Thoracic aorta (tissue), 2 donors: ENCODE measurements around the gene PITX3. TPM values are rescaled to one million over a fixed set of nuclear protein-coding genes. Genes with fewer than 3 reads are reported as not detected.

ENCODE experiments used
- ATAC-seq: fragments of 150-250 bp; one replicate; pipeline ENCODE4 v1.8.0; 2017; ENCODE audit warnings: low read depth; ENCODE audit not compliant: insufficient number of reproducible peaks, low FRiP score
- DNase-seq: peaks from one replicate; pipeline ENCODE4 v3.0.0-alpha.2; 2020; ENCODE audit warnings: low spot score
- H3K27ac ChIP-seq, 2 donors: fragments of 200-600 bp; sonication (generic); 1 replicate in 1 of 2; 2 replicates in 1 of 2; pipeline ENCODE4 v1.5.1; 2016; ENCODE audit warnings: mild to moderate bottlenecking in 2 of 2, moderate library complexity in 2 of 2
- H3K27me3 ChIP-seq: fragments of 200-600 bp; sonication (generic); replicated peaks from 2 replicates; pipeline ENCODE4 v1.6.0; 2016; ENCODE audit warnings: mild to moderate bottlenecking; ENCODE audit not compliant: insufficient read depth
- H3K36me3 ChIP-seq: fragments of 200-600 bp; sonication (generic); one replicate; pipeline ENCODE4 v1.5.1; 2016
- H3K4me1 ChIP-seq, 2 donors: fragments of 200-600 bp; sonication (generic); 1 replicate in 1 of 2; 2 replicates in 1 of 2; pipeline versions ENCODE4 v1.5.1 to v1.6.0; 2016; ENCODE audit warnings: low read depth in 2 of 2, mild to moderate bottlenecking in 1 of 2; ENCODE audit not compliant: control insufficient read depth in 1 of 2
- H3K4me3 ChIP-seq: fragments of 200-600 bp; sonication (generic); 2 replicates; pipeline ENCODE4 v1.5.1; 2016; ENCODE audit warnings: mild to moderate bottlenecking
- H3K9me3 ChIP-seq: fragments of 200-600 bp; sonication (generic); 2 replicates; pipeline ENCODE4 v1.5.1; 2016
- total RNA-seq, 2 donors: library from RNA; depleted of rRNA; stranded (reverse); fragments of >200 nt; gene quantifications; one replicate each; pipeline versions ENCODE4 v1.1.0 to v1.2.3, GENCODE V29; 2016
- TF ChIP-seq, protein P1 (sequence below): fragments of 200-600 bp; sonication (generic); IDR thresholded peaks from one replicate; pipeline ENCODE4 v1.5.1; 2019; ENCODE audit warnings: antibody characterized with exemption

The PITX3 gene
- total RNA-seq, 2 donors from 2014 or later = not detected

DNA sequence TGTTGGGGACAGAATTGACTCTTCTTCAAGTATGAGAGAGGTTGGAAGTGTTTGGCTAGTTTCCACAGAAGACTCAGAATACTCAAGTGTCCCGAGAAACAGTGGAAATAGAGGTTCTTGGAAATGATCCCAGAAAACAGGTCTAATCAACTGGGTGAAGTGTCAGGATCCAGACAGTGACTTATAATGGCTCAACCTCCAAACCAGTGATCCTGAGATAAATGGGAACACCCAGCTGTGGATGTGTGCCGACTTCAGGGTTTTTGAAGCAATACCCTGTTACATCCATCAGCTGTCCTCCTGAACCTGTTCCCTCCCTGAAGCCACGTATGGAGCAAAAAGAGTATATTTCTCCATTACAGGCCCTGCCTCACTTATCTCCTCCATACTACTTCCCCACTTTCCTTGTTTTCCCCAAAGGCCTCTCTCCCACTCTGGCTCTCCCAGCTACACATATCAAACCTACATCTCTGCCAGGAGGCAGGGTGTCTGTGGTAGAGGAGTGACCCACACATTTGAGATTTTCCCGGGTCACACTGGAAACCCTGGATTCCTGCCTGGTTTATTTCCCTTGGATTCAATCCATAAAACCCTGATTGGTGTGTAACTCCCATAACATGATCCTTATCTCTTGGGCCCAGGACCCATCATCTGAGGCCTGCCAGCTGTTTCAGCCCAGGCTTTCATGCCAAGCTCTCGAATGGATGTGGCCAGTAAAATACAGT is 32.8 kb downstream of the PITX3 start:
- TF ChIP-seq, protein P1, sequence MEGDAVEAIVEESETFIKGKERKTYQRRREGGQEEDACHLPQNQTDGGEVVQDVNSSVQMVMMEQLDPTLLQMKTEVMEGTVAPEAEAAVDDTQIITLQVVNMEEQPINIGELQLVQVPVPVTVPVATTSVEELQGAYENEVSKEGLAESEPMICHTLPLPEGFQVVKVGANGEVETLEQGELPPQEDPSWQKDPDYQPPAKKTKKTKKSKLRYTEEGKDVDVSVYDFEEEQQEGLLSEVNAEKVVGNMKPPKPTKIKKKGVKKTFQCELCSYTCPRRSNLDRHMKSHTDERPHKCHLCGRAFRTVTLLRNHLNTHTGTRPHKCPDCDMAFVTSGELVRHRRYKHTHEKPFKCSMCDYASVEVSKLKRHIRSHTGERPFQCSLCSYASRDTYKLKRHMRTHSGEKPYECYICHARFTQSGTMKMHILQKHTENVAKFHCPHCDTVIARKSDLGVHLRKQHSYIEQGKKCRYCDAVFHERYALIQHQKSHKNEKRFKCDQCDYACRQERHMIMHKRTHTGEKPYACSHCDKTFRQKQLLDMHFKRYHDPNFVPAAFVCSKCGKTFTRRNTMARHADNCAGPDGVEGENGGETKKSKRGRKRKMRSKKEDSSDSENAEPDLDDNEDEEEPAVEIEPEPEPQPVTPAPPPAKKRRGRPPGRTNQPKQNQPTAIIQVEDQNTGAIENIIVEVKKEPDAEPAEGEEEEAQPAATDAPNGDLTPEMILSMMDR = no peak
- Histone ChIP-seq H3K4me3 (no peak overlapping the region), H3K27me3 (no peaks in the 10 kb centered on the region), H3K4me1 (peaks cover 0 to 10% of the 10 kb centered on the region in 2 donors), H3K27ac (no peak overlapping the region), H3K36me3 (no peaks in the 10 kb centered on the region), H3K9me3 (peaks cover 7% of the 10 kb centered on the region)
- DNase-seq = no peak
- ATAC-seq = no peak

DNA sequence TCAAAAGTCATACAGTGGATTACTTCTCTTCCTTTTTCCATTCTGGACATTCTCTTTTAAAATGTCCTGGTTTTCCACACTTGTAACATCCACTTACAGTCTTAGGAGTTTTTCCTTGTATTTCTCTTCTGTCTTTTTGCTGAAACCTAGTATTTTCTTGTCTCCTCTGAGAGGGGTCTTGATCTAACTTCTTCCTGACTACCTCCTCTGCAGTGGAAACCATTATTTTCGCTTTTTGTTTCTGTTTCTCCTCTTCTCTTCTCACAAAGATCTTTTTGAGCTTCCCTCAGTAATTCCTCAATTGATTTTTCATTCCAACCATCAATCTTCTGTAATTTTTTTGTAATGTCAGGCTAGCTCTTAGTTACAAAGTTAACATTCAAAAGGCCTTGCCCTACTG is 38.9 kb downstream of the PITX3 start:
- H3K4me1 ChIP-seq = no peaks in the 10 kb centered on the region
- DNase-seq (no peak), ATAC-seq (no peak)
- no peak overlapping the region for H3K27ac ChIP-seq
- TF ChIP-seq, protein P1 = no peak
- no peak overlapping the region for H3K4me3 ChIP-seq
- H3K36me3 ChIP-seq = no peaks in the 10 kb centered on the region
- H3K27me3 ChIP-seq = no peaks in the 10 kb centered on the region
- peaks cover 7% of the 10 kb centered on the region for H3K9me3 ChIP-seq

DNA sequence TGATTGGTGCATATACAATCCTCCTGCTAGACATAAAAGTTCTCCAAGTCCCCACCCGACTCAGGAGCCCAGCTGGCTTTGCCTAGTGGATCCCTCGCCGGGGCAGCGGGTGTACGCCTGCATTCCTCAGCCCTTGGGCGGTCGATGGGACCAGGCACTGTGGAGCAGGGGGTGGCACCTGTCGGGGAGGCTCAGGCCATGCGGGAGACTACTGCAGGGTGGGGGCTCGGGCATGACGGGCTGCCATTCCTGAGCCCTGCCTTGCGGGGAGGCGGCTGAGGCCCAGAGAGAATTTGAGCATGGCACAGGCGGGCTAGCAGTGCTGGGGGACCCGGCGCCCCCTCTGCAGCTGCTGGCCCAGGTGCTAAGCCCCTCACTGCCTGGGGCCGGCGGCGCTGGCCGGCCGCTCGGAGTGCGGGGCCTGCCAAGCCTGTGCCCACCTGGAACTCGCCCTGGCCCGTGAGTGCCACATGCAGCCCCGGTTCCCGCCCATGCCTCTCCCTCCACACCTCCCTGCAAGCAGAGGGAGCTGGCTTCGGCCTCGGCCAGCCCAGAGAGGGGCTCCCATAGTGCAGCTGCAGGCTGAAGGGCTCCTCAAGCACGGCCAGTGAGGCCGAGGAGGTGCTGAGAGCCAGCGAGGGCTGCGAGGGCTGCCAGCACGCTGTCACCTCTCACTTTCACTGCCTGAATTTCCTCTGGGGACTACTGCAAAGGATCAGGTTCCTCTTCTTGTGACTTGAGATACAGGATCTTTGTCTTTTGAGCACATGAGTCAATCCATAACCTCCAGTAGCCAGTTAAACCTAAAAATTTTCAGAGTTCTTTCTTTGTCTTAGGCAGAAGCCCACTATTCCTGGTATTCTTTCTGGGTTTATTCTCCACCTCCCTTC is 40.3 kb downstream of the PITX3 start:
- Histone ChIP-seq H3K4me1 (no peaks in the 10 kb centered on the region), H3K27ac (no peak overlapping the region), H3K27me3 (no peaks in the 10 kb centered on the region), H3K4me3 (no peak overlapping the region), H3K36me3 (no peaks in the 10 kb centered on the region), H3K9me3 (peaks cover 7% of the 10 kb centered on the region)
- TF ChIP-seq, protein P1 = no peak
- no peak for ATAC-seq
- no peak for DNase-seq

DNA sequence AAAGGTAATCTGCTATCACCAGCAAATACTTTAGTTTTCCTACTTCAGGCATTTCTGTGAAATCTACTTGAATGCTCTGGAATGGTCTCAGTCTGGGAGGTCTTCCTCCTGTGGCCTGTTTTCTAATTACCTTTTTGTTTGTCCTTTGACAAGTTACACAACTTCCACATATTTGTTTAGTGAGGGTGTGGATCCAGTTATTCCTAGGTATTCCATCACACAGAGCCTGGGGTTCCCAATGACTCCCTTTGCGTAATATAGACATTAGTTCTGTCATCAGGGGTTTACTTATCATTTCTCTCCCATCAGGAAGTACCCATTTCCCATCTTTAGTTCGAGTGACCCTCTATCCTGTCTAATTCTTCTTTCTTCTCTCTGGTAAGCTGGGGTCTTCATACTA is 43.3 kb downstream of the PITX3 start:
- DNase-seq = no peak

DNA sequence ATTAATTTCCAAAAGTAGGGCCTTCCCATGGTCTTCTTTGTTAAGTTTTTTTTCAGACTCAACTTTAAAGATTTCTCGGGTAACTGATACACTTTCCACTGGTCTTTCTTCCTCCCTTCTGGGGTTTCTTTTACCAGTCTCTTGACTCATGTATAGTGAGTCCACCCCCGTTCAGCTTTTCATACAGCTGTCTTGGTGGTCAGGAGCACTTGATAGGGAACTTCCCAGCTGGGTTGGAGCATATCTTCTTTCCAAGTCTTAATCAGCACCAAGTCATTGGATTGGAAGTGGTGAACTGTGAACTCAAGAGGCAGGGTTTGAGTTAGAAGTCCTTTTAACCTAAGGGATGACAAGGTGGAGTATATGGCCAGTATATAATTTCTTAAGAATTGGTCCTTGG is 44.4 kb downstream of the PITX3 start:
- H3K27me3 ChIP-seq = no peaks in the 10 kb centered on the region
- H3K4me1 ChIP-seq = no peaks in the 10 kb centered on the region
- no peaks in the 10 kb centered on the region for H3K9me3 ChIP-seq
- TF ChIP-seq, protein P1 = no peak
- no peak for ATAC-seq
- no peak overlapping the region for H3K27ac ChIP-seq
- no peak for DNase-seq
- H3K4me3 ChIP-seq = no peak overlapping the region
- H3K36me3 ChIP-seq = no peaks in the 10 kb centered on the region

More for the DNA sequence above, 43.3 kb downstream of the PITX3 start:
- H3K36me3 ChIP-seq = no peaks in the 10 kb centered on the region
- H3K9me3 ChIP-seq = no peaks in the 10 kb centered on the region
- TF ChIP-seq, protein P1 = no peak
- no peak for ATAC-seq
- H3K4me1 ChIP-seq = no peaks in the 10 kb centered on the region
- no peak overlapping the region for H3K27ac ChIP-seq
- H3K4me3 ChIP-seq = no peak overlapping the region
- H3K27me3 ChIP-seq = no peaks in the 10 kb centered on the region
